HepG2 (cell line): ENCODE measurements around the gene ZNF740. TPM values are rescaled to one million over a fixed set of nuclear protein-coding genes. Genes with fewer than 3 reads are reported as not detected.

Experiments
- E2F2 ChIP-seq: sonication (generic); formaldehyde crosslinking; IDR thresholded peaks from 2 replicates; pipeline ENCODE4 v1.4.0; 2020; ENCODE audit warnings: missing genetic modification reagents, borderline replicate concordance
- FOXA3 ChIP-seq: IDR thresholded peaks from 2 replicates; pipeline ENCODE4 v1.6.1; 2016; ENCODE audit warnings: missing genetic modification reagents, missing compliant biosample characterization
- GABPA ChIP-seq, 2 experiments: IDR thresholded peaks; 2 replicates each; pipeline ENCODE4 v1.6.1; 2011 to 2016; ENCODE audit warnings: low read depth in 2 of 2, low read length in 1 of 2, missing biosample characterization in 1 of 2, missing genetic modification characterization in 1 of 2
- RAD21 ChIP-seq: fragments of 450-650 bp; formaldehyde crosslinking; IDR thresholded peaks from 2 replicates; pipeline ENCODE4 v1.5.0; 2020; ENCODE audit warnings: mild to moderate bottlenecking
- RXRA ChIP-seq: sonication (generic); formaldehyde crosslinking; IDR thresholded peaks from 2 replicates; pipeline ENCODE4 v1.5.1; 2020; ENCODE audit warnings: missing genetic modification reagents
- SCMH1 ChIP-seq: sonication (generic); formaldehyde crosslinking; IDR thresholded peaks from 2 replicates; pipeline ENCODE4 v1.9.0; 2021; ENCODE audit warnings: missing genetic modification reagents, mild to moderate bottlenecking, borderline replicate concordance
- SNRNP70 ChIP-seq: fragments of 200-400 bp; formaldehyde crosslinking; IDR thresholded peaks from 2 replicates; pipeline ENCODE4 v1.6.1; 2017; ENCODE audit warnings: mild to moderate bottlenecking, low read depth, low read length, moderate library complexity
- ZNF234 ChIP-seq: sonication (generic); formaldehyde crosslinking; conservative IDR thresholded peaks from 2 replicates; pipeline ENCODE4 v1.5.1; 2020; ENCODE audit warnings: mild to moderate bottlenecking, missing genetic modification reagents
- ZNF275 ChIP-seq: sonication (generic); formaldehyde crosslinking; IDR thresholded peaks from 2 replicates; pipeline ENCODE4 v1.8.0; 2022; ENCODE audit warnings: missing genetic modification reagents, mild to moderate bottlenecking, inconsistent platforms, borderline replicate concordance
- ZNF577 ChIP-seq: sonication (generic); formaldehyde crosslinking; IDR thresholded peaks from 2 replicates; pipeline ENCODE4 v1.4.0; 2020; ENCODE audit warnings: mild to moderate bottlenecking, low read depth, missing genetic modification reagents, borderline replicate concordance
- ZNF678 ChIP-seq: sonication (generic); formaldehyde crosslinking; IDR thresholded peaks from 2 replicates; pipeline ENCODE4 v1.4.0; 2020; ENCODE audit warnings: mild to moderate bottlenecking, missing genetic modification reagents
- ZNF83 ChIP-seq: sonication (generic); formaldehyde crosslinking; IDR thresholded peaks from 2 replicates; pipeline ENCODE4 v1.4.0; 2020; ENCODE audit warnings: missing genetic modification reagents, mild to moderate bottlenecking, borderline replicate concordance
- ZSCAN21 ChIP-seq: sonication (generic); formaldehyde crosslinking; IDR thresholded peaks from 2 replicates; pipeline ENCODE4 v1.8.0; 2022; ENCODE audit warnings: mild to moderate bottlenecking, missing genetic modification reagents, moderate library complexity, borderline replicate concordance
- polyA plus RNA-seq, 8 experiments: library from polyadenylated mRNA; depleted of rRNA in 3 of 8; stranded (reverse) in 7 of 8; unstranded in 1 of 8; fragments of >200 nt; fragmentation: Illumina TruSeq in 4 of 8; extraction: Trizol in 4 of 8; gene quantifications; 2 replicates each; pipeline versions ENCODE4 v1.2.1 to v1.2.3, GENCODE V29; 2011 to 2016; ENCODE audit warnings: low read depth in 4 of 8, missing spikeins in 1 of 8, mixed read lengths in 1 of 8; ENCODE audit not compliant: insufficient read depth in 1 of 8
- total RNA-seq, 5 experiments: library from RNA; depleted of rRNA; stranded (reverse); fragments of >200 nt; fragmentation: Illumina TruSeq; extraction: Trizol; gene quantifications; 2 replicates each; pipeline ENCODE4 v1.2.3, GENCODE V29; 2016; ENCODE audit warnings: low read depth in 1 of 5
- TF ChIP-seq, protein P1 (sequence below): sonication (generic); formaldehyde crosslinking; IDR thresholded peaks from 2 replicates; pipeline ENCODE4 v1.4.0; 2020; ENCODE audit warnings: missing genetic modification reagents
- TF ChIP-seq, protein P2 (sequence below): sonication (generic); formaldehyde crosslinking; IDR thresholded peaks from 2 replicates; pipeline ENCODE4 v1.9.0; 2021; ENCODE audit warnings: missing genetic modification reagents, borderline replicate concordance
- TF ChIP-seq, protein P3 (sequence below): sonication (generic); formaldehyde crosslinking; conservative IDR thresholded peaks from 2 replicates; pipeline ENCODE4 v1.8.1; 2023; ENCODE audit warnings: missing genetic modification reagents
- TF ChIP-seq, protein P4 (sequence below): sonication (generic); formaldehyde crosslinking; IDR thresholded peaks from 2 replicates; pipeline ENCODE4 v1.5.0; 2020; ENCODE audit warnings: missing genetic modification reagents

The ZNF740 gene
- total and polyA plus RNA-seq, 2 of the 13 experiments (the other 11 are each of a cell fraction or from before 2014, with no cell fraction given) = 16.9 to 19.0 TPM

DNA sequence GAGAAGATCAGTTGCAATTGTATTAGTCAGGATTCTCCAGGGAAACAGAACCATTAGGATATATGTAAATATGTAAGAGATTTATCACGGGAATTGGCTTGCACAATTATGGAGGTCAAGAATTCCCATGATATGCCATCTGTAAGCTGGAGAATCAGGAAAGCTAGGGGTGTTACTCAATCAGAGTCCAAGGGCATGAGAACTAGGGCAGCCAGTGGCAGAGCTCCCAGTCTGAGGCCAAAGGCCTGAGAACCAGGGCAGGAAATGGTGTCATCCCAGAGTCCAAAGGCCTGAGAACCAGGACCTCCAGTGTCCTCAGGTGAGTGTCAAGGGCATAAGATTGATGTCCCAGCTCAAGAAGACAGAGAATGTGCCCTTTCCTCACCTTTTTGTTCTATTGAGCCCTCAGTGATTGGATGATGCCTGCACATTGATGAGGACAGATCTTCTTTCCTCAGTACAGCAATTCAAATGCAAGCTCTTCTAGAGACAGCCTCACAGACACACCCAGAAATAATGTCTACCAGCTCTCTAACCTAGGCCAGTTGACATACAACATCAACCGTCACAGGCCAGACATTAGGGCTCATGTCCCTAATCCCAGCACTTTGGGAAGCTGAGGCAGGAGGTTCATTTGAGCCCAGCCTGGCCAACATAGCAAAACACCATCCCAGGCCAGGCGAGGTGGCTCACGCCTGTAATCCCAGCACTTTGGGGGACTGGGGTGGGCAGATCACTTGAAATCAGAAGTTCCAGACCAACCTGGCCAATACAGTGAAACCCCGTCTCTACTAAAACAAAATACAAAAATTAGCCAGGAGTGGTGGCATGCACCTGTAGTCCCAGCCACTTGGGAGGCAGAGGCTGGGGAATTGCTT lies 34.9 kb upstream of the ZNF740 start (continued):
- TF ChIP-seq, protein P1, sequence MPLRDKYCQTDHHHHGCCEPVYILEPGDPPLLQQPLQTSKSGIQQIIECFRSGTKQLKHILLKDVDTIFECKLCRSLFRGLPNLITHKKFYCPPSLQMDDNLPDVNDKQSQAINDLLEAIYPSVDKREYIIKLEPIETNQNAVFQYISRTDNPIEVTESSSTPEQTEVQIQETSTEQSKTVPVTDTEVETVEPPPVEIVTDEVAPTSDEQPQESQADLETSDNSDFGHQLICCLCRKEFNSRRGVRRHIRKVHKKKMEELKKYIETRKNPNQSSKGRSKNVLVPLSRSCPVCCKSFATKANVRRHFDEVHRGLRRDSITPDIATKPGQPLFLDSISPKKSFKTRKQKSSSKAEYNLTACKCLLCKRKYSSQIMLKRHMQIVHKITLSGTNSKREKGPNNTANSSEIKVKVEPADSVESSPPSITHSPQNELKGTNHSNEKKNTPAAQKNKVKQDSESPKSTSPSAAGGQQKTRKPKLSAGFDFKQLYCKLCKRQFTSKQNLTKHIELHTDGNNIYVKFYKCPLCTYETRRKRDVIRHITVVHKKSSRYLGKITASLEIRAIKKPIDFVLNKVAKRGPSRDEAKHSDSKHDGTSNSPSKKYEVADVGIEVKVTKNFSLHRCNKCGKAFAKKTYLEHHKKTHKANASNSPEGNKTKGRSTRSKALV (CRISPR knock-in tag) = no peak
- TF ChIP-seq, protein P2, sequence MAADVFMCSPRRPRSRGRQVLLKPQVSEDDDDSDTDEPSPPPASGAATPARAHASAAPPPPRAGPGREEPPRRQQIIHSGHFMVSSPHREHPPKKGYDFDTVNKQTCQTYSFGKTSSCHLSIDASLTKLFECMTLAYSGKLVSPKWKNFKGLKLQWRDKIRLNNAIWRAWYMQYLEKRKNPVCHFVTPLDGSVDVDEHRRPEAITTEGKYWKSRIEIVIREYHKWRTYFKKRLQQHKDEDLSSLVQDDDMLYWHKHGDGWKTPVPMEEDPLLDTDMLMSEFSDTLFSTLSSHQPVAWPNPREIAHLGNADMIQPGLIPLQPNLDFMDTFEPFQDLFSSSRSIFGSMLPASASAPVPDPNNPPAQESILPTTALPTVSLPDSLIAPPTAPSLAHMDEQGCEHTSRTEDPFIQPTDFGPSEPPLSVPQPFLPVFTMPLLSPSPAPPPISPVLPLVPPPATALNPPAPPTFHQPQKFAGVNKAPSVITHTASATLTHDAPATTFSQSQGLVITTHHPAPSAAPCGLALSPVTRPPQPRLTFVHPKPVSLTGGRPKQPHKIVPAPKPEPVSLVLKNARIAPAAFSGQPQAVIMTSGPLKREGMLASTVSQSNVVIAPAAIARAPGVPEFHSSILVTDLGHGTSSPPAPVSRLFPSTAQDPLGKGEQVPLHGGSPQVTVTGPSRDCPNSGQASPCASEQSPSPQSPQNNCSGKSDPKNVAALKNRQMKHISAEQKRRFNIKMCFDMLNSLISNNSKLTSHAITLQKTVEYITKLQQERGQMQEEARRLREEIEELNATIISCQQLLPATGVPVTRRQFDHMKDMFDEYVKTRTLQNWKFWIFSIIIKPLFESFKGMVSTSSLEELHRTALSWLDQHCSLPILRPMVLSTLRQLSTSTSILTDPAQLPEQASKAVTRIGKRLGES (CRISPR knock-in tag) = no peak
- TF ChIP-seq RAD21 (CRISPR knock-in tag) (no peak), SNRNP70 (no peak), ZNF275 (CRISPR knock-in tag) (no peak), FOXA3 (CRISPR knock-in tag) (peak; percentile 41), SCMH1 (CRISPR knock-in tag) (no peak), ZNF577 (CRISPR knock-in tag) (no peak), ZNF83 (no peak), E2F2 (CRISPR knock-in tag) (no peak), ZNF234 (no peak), ZNF678 (CRISPR knock-in tag) (no peak), ZSCAN21 (CRISPR knock-in tag) (no peak), RXRA (CRISPR knock-in tag) (peak; percentile 95), GABPA (IDR thresholded peaks at IDR 0.05; ENCODE audit: low read depth, low read length) (no peak), GABPA (CRISPR knock-in tag; IDR thresholded peaks at IDR 0.05; ENCODE audit: low read depth) (peak; percentile 65; the same call in 1 of the 2 replicates)
- TF ChIP-seq, protein P3, sequence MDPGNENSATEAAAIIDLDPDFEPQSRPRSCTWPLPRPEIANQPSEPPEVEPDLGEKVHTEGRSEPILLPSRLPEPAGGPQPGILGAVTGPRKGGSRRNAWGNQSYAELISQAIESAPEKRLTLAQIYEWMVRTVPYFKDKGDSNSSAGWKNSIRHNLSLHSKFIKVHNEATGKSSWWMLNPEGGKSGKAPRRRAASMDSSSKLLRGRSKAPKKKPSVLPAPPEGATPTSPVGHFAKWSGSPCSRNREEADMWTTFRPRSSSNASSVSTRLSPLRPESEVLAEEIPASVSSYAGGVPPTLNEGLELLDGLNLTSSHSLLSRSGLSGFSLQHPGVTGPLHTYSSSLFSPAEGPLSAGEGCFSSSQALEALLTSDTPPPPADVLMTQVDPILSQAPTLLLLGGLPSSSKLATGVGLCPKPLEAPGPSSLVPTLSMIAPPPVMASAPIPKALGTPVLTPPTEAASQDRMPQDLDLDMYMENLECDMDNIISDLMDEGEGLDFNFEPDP (CRISPR knock-in tag) = no peak
- TF ChIP-seq, protein P4, sequence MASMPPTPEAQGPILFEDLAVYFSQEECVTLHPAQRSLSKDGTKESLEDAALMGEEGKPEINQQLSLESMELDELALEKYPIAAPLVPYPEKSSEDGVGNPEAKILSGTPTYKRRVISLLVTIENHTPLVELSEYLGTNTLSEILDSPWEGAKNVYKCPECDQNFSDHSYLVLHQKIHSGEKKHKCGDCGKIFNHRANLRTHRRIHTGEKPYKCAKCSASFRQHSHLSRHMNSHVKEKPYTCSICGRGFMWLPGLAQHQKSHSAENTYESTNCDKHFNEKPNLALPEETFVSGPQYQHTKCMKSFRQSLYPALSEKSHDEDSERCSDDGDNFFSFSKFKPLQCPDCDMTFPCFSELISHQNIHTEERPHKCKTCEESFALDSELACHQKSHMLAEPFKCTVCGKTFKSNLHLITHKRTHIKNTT (CRISPR knock-in tag) = no peak
